VCaP (cell line): ENCODE results near the gene HYAL3.
A peak's percentile ranks its signal among the peaks of the same experiment; 100 is the strongest.

Experiments used
- H3K27ac ChIP-seq: fragments of 450-650 bp; 2 replicates; pipeline ENCODE4 v1.5.1; 2017
- CTCF ChIP-seq: fragments of 450-650 bp; conservative IDR thresholded peaks from 2 replicates; pipeline ENCODE4 v1.5.1; 2017; ENCODE audit warnings: mild to moderate bottlenecking, moderate library complexity

The HYAL3 gene

GRCh38 chr3:50303013-50303815 lies 4.0 kb upstream of the HYAL3 start, which contains the start of gene HYAL1:
Gene HYAL1, minus strand, starts transcription at chr3:50303574. Its CDS starts 618 bp downstream, at chr3:50302956.
- H3K27ac ChIP-seq: no peak within 1 kb of the TSS
- TF ChIP-seq CTCF: 0 out of 2 replicates have a peak, but pooled peaks have one; percentile 18

- no peak overlapping the region for H3K27ac ChIP-seq
- TF ChIP-seq CTCF: no peak
These were observed 3.1 kb upstream of the HYAL3 start for GRCh38 chr3:50302095-50303012.

GRCh38 chr3:50300681-50301254 lies 1.6 kb upstream of the HYAL3 start:
- H3K27ac ChIP-seq: peak overlapping the region; percentile 90; the same call in 1 of the 2 replicates
- no peak for TF ChIP-seq CTCF

- no peak for TF ChIP-seq CTCF
- H3K27ac ChIP-seq: peak overlapping the region; percentile 90
These were observed 900 bp upstream of the HYAL3 start for GRCh38 chr3:50299929-50300680.

- no peak for TF ChIP-seq CTCF
- H3K27ac ChIP-seq: peak overlapping the region; percentile 90
These were observed 378 bp upstream of the HYAL3 start for GRCh38 chr3:50299638-50299928.

- H3K27ac ChIP-seq: peak overlapping the region; percentile 90
- 0 out of 2 replicates have a peak, but pooled peaks have one; percentile 11 for TF ChIP-seq CTCF
These were observed 1.1 kb downstream of the HYAL3 start for GRCh38 chr3:50297896-50298725.
